Measurements from ENCODE around the gene FLNA.
A peak's percentile ranks its signal among the peaks of the same experiment; 100 is the strongest.

FLNA gene

DNA sequence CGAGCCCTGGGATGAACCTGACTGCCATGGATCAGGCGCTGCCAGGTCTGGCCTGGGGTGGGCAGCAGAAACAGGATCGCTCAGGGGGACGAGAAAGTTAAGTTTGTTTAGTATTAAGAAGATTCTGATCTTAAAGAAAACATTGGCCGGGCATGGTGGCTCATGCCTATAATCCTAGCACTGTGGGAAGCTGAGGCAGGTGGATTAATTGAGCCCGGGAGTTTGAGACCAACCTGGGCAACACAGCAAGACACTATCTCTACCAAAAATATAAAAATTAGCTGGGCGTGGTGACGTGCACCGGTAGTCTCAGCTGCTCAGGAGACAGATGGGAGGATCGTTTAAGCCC, 696 bp upstream of the FLNA start:
- DNase-seq (ENCODE audit: low read depth in 2 of 2) = no peak

DNA sequence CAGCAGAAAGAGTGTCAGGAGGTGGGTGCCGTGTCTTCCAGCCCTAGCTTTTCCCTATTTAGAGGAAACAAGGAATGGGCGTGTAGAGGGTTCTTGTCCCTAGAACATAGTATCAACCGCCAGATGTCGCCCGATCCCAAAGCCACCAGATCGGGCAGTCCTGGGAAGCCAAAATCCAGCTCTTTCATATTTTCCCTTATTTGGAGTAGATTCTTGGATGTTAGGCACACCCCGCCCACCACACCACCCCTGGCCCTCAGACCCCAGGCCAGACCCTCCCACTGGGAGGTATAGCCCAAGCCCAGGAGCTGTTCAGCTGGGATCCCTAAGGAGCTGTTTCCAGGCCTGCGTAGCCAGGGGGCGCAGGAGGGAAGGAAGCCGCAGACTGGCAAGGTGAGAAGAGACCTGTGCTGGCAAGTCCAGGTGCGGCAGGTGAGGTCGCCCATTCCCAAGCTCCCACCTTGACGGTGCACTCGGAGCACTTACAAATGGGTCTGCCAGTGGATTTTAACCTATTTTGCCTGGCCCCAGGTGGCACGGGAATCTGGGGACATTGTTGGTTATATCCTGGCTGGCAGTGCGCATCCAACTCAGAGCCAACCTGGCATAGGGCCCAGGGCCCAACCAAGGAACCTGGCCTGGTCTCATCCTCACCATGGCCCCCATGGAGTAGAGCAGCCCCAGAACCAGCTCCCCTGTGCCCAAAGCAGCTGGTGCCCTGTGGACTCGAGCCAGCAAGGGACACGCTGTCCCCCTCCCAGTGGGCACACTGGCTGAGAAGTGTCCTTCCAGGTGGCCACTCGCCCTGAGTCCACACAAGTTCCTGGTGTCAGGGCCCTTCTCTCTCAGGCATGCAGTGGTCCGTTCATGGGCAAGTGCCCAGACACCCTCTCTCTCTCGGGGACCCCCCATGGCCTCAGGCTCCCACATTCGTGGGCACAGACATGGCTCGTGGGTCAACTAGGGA, 811 bp downstream of the FLNA start:
- peak; percentile 79 for DNase-seq (ENCODE audit: low read depth in 2 of 2)

DNA sequence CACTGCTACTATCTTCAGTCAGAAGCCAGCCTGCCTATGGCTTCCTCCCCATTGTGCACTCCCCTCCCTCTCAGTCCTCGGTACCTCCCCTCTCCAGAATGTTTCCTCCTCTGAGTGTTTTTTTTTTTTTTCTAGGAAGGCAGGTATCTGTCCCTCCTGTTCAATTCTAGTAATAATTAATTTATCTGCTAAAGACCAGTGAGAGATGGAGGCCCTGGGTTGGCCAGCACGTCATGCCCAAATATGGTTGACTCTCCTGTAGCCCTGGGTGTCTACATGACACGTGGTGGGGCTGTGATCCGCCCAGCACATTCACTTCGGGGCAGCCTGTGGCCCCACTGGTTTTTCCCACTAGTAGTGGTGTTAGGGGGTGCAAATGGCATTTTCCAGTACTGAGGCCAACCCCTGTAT, 1.8 kb downstream of the FLNA start:
- DNase-seq (ENCODE audit: low read depth in 2 of 2) = no peak

DNA sequence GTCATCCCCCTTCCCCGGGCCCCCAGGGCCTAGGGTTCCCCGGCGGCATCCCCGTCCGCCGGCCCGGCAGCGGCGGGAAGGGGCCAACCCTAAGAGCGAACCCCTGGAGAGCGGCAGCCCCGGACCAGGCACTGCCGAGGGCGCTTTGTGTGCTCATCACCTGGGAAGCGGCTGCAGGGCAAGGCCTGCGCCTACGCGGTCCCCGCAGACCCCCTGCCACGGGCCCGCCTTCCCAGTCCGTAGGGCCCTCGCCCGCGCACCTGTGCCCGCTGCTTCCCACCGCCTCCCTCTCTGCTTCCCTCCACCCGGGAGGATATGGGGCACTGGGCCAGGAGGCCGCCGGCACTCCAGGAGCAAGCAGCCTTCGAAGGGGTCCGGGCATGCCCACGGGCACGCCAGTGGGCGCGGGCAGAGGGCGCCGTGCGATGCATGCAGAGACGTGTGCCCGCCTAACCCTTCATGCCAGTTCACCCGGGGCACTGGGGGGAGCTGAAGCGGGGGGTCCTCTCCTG, 2.6 kb downstream of the FLNA start:
- no peak for DNase-seq (ENCODE audit: low read depth in 2 of 2)

DNA sequence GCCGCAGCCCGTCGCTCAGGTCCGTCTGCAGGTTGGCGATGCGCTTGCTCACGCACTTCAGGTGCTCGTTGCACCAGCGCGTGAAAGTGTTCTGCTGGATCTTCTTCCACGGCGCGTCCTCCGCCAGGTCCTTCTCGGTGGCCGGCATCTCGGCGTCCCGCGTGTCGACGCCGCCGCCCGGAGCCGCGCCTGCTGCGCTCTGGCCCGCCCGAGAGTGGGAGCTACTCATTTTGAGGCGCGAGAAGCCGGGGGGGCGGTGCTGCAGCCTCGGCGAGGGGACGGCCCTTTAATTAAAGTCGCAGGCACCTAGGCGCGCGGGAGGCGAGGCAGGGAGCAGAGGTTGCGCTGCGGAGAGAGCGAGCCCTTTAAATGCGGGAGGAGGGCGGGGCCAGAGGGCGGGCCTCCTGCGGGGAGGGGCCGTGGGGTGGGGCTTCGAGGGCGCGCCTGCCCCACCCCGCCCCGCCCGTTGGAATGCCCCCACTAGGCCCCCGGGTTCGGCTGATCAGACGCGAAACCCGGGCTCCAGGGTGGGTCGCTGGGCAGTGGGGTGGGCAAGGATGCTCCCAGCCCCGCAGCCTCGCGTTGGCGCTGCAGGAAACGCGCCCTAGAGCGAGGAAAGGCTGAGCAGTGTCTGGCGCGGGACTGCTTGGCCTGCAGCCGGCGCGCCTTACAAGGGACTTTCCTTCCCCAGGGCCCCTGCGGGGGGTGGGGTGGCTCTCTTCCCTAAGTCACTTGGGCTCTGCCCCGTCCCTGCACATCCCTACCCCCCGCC, 3.2 kb downstream of the FLNA start:
- DNase-seq (ENCODE audit: low read depth in 2 of 2) = peak; percentile 89 to 91

DNA sequence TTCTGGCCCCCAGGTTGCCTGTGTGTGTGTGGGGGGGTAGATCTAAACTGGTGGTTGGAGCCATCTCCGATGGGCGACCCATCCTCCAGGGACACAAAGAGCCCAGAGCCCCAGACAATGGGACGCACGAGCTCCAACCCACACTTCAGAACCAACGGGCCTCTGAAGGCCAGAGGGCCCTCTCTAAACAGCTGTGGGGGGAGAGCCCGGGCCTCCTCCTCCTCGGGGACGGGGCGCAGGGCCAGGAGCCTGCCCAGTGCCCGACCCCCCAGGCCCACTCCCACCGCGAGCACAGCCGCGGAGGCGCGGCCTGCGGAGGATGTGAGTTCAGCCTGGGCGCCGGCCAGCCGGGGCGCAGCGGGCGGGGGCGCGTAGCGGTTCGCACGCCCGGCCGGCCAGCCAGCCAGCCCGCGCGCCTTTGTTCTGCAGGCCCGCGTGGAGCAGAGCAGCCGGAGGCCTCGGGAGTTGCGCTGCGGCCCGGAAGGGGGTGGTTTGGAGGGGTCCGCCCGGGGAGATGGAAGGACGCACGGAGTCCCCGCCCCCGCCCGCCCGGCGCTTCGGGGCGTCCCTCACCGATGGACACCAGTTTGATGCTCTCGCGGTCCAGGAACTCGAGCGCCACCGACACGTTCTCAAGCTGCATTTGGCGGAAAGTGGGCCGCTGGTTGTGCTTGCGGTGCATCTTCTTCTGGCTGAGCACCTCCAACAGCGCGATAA, 4.0 kb downstream of the FLNA start:
- DNase-seq (ENCODE audit: low read depth in 2 of 2) = no peak

DNA sequence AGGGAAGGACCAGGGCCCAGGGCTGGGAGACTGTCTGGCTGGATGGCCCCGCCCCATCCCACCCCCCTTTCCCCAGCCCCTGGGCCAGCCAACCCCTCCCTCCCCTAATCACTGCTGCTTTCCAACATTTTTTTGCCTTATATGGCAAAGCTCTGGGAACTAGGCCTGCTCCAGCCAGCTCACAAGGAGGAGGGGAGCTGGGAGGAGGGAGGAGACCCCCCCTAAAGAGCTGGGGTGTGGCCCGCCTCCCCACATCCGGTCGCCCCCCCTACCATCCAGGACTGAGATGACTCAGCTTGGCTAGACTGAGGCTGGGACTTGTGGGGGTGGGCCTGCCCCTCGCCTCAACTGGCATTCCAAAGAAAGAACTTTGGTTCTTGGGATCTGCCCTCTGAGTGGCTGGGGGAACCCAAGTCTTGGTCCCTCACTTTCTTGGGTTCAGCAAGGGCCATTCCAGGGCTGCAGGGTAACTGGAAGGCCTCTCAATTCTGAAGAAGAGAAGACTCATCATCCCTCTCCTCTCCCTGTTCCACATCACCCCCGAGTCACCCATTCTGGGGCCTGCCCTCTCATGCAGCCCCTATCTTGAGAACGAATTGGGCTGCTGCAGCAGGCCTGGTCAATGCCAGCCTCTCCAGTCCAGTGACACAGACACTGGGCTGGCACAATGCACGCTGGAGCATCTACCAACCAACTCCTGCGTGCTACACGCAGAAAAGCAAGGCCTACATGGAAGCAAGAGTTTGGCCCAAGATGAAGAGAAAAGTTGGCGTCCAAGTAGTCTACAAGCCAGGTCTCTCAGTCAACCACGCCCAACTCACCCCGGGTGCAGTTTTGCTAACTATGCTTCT, 4.8 kb downstream of the FLNA start:
- peak; percentile 92 for DNase-seq (ENCODE audit: low read depth in 2 of 2)

DNA sequence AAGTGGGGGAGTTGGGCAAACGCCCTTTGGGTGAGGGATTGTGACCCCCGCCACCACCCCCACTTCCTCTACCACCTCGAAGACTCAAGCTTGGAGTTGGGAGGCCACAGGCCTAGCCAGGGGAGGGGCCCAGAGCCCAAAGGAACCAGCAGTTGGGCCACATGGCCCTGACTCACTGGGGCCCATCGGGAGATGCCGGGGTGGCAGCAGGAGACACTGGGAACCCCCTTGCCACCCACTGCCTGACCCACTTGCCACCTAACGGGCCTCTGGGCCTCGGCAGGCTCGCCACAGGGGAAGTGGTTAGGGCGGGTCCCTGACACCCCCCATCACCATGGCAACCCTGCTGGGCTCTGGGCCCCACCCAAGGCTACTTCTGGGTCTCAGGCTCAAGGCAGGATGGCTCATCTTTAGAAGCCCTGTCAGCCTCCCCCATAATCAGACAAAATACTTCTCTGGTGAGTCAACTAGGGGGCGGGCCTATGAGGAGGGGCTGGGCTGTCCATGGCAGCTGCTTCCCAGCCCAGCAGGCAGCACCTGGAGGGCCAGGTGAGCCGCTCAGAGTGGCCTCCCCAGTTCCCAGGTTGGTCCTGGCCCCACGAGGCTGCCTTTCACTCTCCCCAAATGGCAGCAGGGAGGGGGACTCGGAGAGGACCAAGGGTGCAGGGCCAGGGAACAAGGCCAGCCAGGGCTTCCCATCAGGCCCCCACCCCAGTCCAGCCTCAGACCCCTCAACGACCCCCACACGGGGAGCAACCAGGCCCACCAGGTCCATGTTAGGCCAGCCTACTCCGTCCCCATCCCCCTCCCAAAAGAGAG, 5.6 kb downstream of the FLNA start:
- DNase-seq (ENCODE audit: low read depth in 2 of 2) = peak; percentile 77 to 79

DNA sequence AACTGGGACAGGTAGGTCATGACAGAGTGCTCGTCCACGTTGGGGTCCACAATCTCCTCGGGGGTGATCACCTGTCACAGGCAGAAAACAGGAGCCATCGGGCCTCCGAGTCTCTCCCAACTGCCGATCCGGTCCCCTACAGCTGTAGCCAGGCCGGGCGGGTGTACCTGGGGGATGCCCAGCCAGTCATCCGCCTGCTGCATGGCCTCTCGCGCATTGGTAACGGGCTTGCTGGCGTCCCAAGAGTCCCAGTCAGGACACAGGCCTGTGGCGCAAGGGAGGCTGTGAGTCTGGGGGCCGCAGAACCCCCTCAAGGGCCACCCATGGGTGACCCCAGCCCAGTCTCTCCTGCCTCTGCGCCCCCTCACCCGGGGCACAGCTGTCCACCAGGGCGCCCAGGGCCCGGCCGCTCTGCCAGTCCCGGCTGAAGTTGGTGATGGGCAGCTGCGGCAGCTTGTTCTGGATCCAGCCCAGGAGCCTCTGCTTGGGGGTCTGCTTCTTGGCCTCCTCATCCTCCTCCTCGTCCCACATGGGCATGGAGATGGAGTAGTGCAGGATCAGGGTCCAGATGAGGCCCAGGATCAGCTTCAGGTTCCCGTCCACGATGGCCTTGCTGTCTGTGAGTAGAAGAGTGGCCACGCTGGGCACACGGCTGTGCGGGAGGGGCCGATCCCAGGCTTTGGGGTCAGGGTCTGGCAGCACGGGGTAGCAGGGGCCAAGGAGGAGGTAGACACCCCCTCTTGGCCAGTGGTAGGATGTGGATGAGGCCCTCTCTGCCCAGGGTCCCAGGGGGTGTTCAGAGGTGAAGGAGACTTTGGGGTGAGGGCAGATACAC, 6.7 kb downstream of the FLNA start:
- no peak for DNase-seq (ENCODE audit: low read depth in 2 of 2)

DNA sequence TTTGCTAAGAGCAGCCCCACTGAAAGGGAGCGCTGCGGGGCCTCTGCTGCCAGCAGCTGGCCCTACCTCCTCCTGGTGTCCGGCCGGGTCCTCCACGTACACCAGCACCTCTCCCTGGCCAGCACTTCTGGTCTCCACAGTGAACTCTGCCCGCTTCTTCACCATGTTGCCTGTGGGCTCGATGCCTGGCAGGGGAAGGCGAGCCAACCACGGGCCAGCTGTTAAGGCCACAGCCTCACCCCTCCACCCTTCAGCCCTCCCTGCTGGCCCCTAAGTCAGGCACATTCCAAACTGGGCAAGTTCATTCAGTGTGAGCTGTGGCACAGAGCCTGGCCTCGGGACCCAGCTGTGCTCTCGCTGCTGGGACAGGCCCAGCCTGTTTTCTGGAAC, 7.8 kb downstream of the FLNA start:
- no peak for DNase-seq (ENCODE audit: low read depth in 2 of 2)

DNA sequence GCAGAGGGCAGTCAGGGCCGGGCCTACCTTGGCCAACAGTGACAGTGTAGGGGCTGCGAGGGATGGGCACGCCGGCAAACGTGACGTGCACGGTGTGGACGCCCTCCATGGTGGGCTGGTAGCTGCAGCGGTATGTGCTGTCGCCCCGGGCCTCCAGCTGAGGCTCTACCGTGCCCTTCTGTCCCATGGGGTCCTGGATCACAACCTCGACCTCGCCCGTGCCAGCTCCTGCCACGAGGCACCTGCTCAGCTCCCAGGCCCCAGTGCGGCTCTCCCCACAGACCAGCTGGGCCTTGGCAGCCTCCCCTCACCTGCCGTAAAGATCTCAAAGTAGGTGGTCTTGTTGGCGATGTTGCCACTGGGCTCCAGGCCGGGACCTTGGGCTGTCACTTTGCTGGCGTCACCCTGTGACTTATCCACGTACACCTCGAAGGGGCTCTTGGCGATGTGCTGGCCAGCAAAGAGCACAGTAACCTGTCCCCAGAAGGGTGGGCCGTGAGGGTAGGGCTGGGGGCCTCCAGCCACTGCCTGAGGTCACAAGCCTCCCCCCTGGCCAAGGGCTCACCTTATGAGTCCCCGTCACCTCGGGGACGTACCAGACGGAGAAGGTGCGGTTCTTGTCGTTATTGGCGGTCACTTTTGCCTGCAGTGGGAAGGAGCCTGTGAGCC, 8.3 kb downstream of the FLNA start:
- no peak for DNase-seq (ENCODE audit: low read depth in 2 of 2)

DNA sequence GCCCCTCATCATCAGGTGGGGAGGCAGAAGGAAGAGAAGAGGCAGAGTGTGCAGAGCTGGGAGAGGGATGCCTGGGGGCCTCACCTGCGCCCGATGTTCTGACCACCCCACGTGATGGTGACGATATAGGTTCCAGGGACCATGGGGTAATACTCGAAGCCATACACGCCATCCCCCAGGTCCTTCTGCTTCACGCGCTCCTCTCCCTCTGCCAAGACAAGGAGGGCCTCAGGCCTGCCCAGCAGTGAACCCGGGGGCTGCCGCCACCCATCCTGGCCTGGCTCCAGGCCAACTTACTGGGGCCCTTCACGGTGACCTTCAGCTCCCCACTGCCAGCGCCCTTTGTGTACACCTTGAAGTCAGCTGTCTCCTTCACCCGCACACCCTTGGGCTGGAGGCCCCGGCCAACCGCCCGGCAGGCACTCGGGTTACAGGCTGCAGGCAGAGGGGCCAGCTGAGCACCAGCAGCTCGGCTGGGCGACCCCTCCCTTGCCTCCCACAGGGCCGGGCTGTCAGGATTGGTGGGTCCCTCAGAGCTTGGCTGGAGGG, 9.3 kb downstream of the FLNA start:
- no peak for DNase-seq (ENCODE audit: low read depth in 2 of 2)

DNA sequence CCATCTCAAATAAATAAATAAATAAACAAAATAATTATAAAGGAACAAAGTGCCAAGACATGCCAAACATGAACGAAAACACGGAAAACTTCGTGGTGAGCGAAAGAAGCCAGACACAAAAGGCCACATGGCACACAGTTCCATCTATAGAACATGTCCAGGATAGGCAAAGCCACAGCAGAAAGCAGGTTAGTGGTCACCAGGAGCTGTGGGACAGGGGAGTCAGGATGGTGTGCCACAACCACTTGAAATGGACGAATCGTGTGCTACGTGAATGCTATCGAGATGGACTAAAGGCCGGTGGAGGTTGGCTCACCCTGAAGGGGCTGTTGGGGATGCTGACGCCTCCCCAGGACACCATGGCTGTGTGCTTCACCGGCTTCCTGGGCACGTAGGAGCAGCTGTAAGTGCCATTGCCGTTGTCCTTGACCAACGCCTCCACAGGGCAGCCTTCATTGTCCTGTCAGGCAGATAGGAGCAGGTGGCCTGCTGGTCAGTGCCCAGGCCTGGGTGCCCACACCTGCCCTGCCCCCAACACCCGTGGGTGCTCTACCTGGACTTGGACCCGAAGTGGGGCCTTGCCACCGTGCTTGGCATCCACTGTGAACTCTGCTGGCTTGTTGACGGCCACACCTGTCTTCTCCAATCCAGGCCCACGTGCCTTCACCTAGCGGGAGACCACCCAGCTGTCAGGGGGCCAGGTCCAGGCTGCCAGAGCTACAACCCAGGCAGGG, 10.6 kb downstream of the FLNA start:
- DNase-seq (ENCODE audit: low read depth in 2 of 2) = no peak

DNA sequence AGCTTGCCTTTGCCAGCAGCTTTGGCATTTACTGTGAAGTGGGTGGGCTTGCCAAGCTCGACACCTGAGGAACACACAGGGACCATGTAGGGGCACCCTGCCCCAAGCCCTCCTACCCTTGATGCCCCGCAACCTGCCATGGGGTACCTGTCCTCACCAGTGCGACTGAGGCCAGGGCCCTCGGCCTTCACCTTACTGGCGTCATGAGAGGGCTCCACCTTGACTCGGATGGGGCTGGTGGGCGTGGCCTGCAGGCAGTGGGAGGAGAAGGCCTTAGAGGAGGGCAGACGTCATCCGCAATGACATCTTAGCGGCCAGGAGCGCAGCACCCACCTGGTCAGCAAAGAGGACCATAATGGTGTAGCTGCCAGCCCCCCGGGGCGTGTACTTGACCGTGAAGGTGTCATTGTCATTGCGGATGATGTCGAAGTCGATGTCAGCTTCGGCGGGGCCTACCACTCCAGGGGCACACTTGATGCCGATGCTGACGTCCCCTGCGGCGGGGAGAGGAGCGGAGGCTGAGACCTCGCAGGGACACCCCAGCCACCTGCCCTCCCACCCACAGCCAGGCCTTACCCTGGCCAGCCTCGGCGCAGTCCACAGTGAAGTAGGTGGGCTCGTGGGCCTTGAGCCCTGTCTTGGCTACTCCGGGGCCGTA, 12.2 kb downstream of the FLNA start:
- DNase-seq (ENCODE audit: low read depth in 2 of 2) = no peak

DNA sequence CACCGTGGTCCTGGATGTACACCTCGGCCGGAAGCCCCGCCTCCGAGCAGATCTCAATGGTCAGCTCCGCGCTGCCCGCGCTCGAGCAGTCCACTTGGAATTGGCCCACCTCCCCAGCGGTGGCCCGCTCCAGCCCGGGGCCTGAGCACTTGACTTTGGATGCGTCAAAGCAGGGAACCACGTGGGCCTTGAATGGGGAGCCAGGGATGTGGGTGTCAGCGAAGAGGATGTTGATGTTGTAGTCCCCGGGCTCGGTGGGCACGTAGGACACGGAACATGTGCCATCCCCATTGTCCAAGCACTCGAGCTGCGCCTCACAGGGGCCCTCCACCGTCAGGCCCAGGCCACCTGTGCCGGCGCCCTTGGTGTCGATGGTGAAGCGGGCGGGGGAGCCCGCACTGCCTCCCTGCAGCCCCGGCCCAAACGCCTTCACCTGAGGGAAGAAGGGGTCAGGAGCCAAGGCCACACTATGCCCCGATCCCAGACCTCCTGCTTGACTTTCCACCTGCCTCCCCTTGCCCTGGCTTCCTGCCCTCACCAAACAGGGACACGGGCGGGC, 14.2 kb downstream of the FLNA start:
- no peak for DNase-seq (ENCODE audit: low read depth in 2 of 2)

DNA sequence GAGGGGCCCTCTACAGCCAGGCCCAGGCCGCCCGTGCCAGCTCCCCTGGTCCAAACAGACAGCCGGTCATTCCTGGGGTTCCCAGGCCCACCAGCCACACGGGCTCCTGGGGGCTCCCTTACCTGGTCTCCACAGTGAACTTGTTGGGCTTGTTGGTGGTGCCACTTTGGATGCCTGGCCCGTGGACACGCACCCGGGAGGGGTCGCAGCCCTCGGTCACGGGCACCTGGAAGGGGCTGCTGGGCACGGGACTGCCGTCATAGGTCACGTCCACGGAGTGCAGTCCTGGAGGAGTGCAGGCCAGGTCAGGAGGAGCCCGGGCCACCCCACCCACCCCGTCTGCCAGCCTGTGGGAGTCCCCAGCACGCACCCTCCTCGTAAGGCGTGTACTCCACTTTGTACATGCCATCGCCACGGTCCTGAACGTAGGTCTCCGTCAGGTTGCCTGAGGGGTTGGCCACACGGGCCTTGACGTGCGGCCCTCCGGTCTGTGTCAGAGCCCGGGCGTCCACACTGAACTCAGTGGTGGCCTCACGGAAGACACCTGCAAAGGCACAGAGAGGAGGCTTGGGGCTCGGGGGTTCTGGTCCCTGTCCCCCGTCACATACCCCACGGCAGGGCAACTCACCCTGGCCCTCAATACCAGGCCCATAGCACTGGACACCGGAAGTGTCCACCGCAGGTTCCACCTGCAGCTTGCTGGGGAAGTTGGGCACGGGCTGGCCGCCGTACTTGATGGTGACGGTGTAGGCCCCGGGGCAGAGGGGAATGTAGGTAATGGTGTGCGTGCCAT, 14.9 kb downstream of the FLNA start:
- DNase-seq (ENCODE audit: low read depth in 2 of 2) = no peak
